22Rv1 (cell line): ENCODE data around the gene PPP1CA.
A peak's percentile ranks its signal among the peaks of the same experiment; 100 is the strongest.

Experiments
- H3K27ac ChIP-seq: fragments of 450-650 bp; 2 replicates; pipeline ENCODE4 v1.5.1; 2017
- CTCF ChIP-seq: fragments of 450-650 bp; IDR thresholded peaks from 2 replicates; pipeline ENCODE4 v1.5.1; 2017; ENCODE audit warnings: mild to moderate bottlenecking
- ZFX ChIP-seq: fragments of 450-650 bp; IDR thresholded peaks from 2 replicates; pipeline ENCODE4 v1.6.1; 2017; ENCODE audit warnings: antibody characterized with exemption, borderline replicate concordance

Gene PPP1CA

GRCh38 chr11:67418476-67419281 lies 17.0 kb upstream of the PPP1CA start:
- H3K27ac ChIP-seq = peak overlapping the region; percentile 18; the same call in 1 of the 2 replicates
- no peak for TF ChIP-seq ZFX
- TF ChIP-seq CTCF = no peak

GRCh38 chr11:67417425-67417824 lies 15.8 kb upstream of the PPP1CA start:
- TF ChIP-seq CTCF (no peak), ZFX (no peak)
- H3K27ac ChIP-seq = no peak overlapping the region

- H3K27ac ChIP-seq = peak overlapping the region; percentile 54
- TF ChIP-seq CTCF = no peak
- no peak for TF ChIP-seq ZFX
Observed at GRCh38 chr11:67416416-67417335, 15.0 kb upstream of the PPP1CA start.

GRCh38 chr11:67415501-67416304 lies 14.0 kb upstream of the PPP1CA start, which contains the start of gene CARNS1:
CARNS1 (plus strand) TSS chr11:67415678; CDS start chr11:67416200, 522 bp downstream.
- peak within 1 kb of the TSS; percentile 54 for H3K27ac ChIP-seq
- no peak for TF ChIP-seq CTCF

- no peak for TF ChIP-seq CTCF
- TF ChIP-seq ZFX = no peak
- H3K27ac ChIP-seq = no peak overlapping the region
Observed at GRCh38 chr11:67413266-67413849, 11.7 kb upstream of the PPP1CA start.

- no peak overlapping the region for H3K27ac ChIP-seq
- TF ChIP-seq CTCF = no peak
- TF ChIP-seq ZFX = no peak
Observed at GRCh38 chr11:67412495-67413179, 11.0 kb upstream of the PPP1CA start.
